ENCODE results near the gene PRDM10. TPM values are rescaled to one million over a fixed set of nuclear protein-coding genes. Genes with fewer than 3 reads are reported as not detected.

The PRDM10 gene
- total RNA-seq: 10 to 100 TPM; 16.5 to 72.6 (median 26.4) TPM

GRCh38 chr11:130002352-130002845 lies at the start of gene PRDM10:
TSS of gene PRDM10 (minus strand) at chr11:130002835. CDS start at chr11:129960964, 41,871 bp downstream.
- Histone ChIP-seq H3K36me3 (no peaks in the 10 kb centered on the region), H3K4me3 (peak within 1 kb of the TSS; percentile 81 to 98 (median 90)), H3K27ac (peak within 1 kb of the TSS; percentile 96 to 100 (median 99)), H3K27me3 (no peaks in the 10 kb centered on the region), H3K9me3 (no peaks in the 10 kb centered on the region), H3K4me1 (peaks cover 0 to 30% (median 6%) of the 10 kb centered on the region in 4 donors)
- TF ChIP-seq POLR2A (IDR thresholded peaks at IDR 0.05) (peak in 1 of 2 donors; percentile 36), CTCF (IDR thresholded peaks at IDR 0.05) (peak in 2 of 6 experiments; percentile 8 to 36)
- peak; percentile 92 to 96 (median 95) for DNase-seq

GRCh38 chr11:130051082-130051481 lies 48.4 kb upstream of the PRDM10 start:
- no peak for TF ChIP-seq CTCF (IDR thresholded peaks at IDR 0.05)
- no peak for TF ChIP-seq POLR2A (IDR thresholded peaks at IDR 0.05)
- Histone ChIP-seq H3K27me3 (no peaks in the 10 kb centered on the region), H3K9me3 (no peaks in the 10 kb centered on the region), H3K27ac (no peak overlapping the region), H3K4me1 (peaks cover 0 to 7% (median 0%) of the 10 kb centered on the region in 4 donors), H3K36me3 (no peaks in the 10 kb centered on the region), H3K4me3 (no peak overlapping the region)
- no peak for DNase-seq

GRCh38 chr11:130050257-130050656 lies 47.6 kb upstream of the PRDM10 start:
- DNase-seq: no peak
- no peak for TF ChIP-seq CTCF (IDR thresholded peaks at IDR 0.05)
- no peak for TF ChIP-seq POLR2A (IDR thresholded peaks at IDR 0.05)
- Histone ChIP-seq H3K9me3 (no peaks in the 10 kb centered on the region), H3K27ac (no peak overlapping the region), H3K4me1 (peaks cover 0 to 7% (median 0%) of the 10 kb centered on the region in 4 donors), H3K27me3 (no peaks in the 10 kb centered on the region), H3K36me3 (no peaks in the 10 kb centered on the region), H3K4me3 (no peak overlapping the region)

- Histone ChIP-seq H3K9me3 (no peaks in the 10 kb centered on the region), H3K27ac (no peak overlapping the region), H3K27me3 (no peaks in the 10 kb centered on the region), H3K36me3 (no peaks in the 10 kb centered on the region), H3K4me1 (peaks cover 0 to 7% (median 0%) of the 10 kb centered on the region in 4 donors), H3K4me3 (no peak overlapping the region)
- DNase-seq: no peak
- TF ChIP-seq POLR2A (IDR thresholded peaks at IDR 0.05): no peak
- no peak for TF ChIP-seq CTCF (IDR thresholded peaks at IDR 0.05)
Observed at GRCh38 chr11:130049328-130049771, 46.7 kb upstream of the PRDM10 start.

GRCh38 chr11:130047141-130047540 lies 44.5 kb upstream of the PRDM10 start:
- Histone ChIP-seq H3K27ac (no peak overlapping the region), H3K36me3 (no peaks in the 10 kb centered on the region), H3K4me1 (peaks cover 0 to 7% (median 0%) of the 10 kb centered on the region in 4 donors), H3K4me3 (no peak overlapping the region), H3K27me3 (no peaks in the 10 kb centered on the region), H3K9me3 (no peaks in the 10 kb centered on the region)
- TF ChIP-seq CTCF (IDR thresholded peaks at IDR 0.05) (no peak), POLR2A (IDR thresholded peaks at IDR 0.05) (no peak)
- no peak for DNase-seq
